ENCODE measurements around the gene MAP3K12. TPM values are rescaled to one million over a fixed set of nuclear protein-coding genes. Genes with fewer than 3 reads are reported as not detected.
A peak's percentile ranks its signal among the peaks of the same experiment; 100 is the strongest.

MAP3K12 gene
- total and polyA plus RNA-seq, 2 of the 13 experiments (the other 11 are each of a cell fraction or from before 2014, with no cell fraction given), result 0.20 to 1.1 TPM

DNA sequence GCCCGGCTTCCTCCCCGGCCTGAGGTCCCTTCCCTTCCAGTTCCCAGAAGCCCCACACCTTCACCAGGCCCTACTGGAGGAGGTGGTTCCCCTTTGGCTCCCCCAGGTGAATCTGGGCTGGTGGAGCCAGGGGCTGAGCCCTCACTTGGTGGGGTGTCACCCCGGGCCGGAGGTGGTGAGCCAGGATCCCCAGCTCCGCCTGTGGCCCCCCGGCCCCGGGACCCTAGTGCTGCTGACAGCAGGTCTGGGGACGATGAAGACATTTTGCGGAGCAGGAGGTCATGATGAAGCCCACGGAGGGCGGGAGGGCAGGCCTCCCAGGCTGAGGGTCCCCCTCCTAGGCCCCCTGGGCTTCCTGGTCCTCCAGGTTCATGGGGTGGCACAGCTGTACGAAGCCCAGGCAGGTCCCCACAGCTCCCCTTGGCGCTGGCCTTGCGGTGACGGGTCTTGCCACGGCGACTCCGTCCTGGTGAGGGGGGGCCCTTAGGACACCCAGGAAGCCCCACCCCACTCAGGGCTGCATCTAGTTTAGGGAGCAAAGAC is 16.6 kb downstream of the MAP3K12 start (continued):
- TF ChIP-seq, protein P1, sequence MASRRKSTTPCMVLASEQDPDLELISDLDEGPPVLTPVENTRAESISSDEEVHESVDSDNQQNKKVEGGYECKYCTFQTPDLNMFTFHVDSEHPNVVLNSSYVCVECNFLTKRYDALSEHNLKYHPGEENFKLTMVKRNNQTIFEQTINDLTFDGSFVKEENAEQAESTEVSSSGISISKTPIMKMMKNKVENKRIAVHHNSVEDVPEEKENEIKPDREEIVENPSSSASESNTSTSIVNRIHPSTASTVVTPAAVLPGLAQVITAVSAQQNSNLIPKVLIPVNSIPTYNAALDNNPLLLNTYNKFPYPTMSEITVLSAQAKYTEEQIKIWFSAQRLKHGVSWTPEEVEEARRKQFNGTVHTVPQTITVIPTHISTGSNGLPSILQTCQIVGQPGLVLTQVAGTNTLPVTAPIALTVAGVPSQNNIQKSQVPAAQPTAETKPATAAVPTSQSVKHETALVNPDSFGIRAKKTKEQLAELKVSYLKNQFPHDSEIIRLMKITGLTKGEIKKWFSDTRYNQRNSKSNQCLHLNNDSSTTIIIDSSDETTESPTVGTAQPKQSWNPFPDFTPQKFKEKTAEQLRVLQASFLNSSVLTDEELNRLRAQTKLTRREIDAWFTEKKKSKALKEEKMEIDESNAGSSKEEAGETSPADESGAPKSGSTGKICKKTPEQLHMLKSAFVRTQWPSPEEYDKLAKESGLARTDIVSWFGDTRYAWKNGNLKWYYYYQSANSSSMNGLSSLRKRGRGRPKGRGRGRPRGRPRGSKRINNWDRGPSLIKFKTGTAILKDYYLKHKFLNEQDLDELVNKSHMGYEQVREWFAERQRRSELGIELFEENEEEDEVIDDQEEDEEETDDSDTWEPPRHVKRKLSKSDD (CRISPR knock-in tag; IDR thresholded peaks at IDR 0.05; ENCODE audit: low read depth), result no peak
- peak; percentile 19; the same call in 1 of the 2 replicates for TF ChIP-seq ZFX (CRISPR knock-in tag; IDR thresholded peaks at IDR 0.05; ENCODE audit: low read depth)
- TF ChIP-seq ZSCAN30 (CRISPR knock-in tag; IDR thresholded peaks at IDR 0.05), result no peak
- TF ChIP-seq AGO2 (optimal IDR thresholded peaks at IDR 0.05; ENCODE audit: low read depth, low read length), result peak; percentile 100
- TF ChIP-seq, protein P2, sequence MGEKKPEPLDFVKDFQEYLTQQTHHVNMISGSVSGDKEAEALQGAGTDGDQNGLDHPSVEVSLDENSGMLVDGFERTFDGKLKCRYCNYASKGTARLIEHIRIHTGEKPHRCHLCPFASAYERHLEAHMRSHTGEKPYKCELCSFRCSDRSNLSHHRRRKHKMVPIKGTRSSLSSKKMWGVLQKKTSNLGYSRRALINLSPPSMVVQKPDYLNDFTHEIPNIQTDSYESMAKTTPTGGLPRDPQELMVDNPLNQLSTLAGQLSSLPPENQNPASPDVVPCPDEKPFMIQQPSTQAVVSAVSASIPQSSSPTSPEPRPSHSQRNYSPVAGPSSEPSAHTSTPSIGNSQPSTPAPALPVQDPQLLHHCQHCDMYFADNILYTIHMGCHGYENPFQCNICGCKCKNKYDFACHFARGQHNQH (CRISPR knock-in tag; IDR thresholded peaks at IDR 0.05), result 0 out of 2 replicates have a peak, but pooled peaks have one; percentile 5
- peak; percentile 34; the same call in 1 of the 2 replicates for TF ChIP-seq AKAP8 (CRISPR knock-in tag; IDR thresholded peaks at IDR 0.05)
- TF ChIP-seq, protein P3, sequence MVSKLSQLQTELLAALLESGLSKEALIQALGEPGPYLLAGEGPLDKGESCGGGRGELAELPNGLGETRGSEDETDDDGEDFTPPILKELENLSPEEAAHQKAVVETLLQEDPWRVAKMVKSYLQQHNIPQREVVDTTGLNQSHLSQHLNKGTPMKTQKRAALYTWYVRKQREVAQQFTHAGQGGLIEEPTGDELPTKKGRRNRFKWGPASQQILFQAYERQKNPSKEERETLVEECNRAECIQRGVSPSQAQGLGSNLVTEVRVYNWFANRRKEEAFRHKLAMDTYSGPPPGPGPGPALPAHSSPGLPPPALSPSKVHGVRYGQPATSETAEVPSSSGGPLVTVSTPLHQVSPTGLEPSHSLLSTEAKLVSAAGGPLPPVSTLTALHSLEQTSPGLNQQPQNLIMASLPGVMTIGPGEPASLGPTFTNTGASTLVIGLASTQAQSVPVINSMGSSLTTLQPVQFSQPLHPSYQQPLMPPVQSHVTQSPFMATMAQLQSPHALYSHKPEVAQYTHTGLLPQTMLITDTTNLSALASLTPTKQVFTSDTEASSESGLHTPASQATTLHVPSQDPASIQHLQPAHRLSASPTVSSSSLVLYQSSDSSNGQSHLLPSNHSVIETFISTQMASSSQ (IDR thresholded peaks at IDR 0.05; ENCODE audit: low read depth), result no peak
- TF ChIP-seq, protein P3 (CRISPR knock-in tag; IDR thresholded peaks at IDR 0.05; ENCODE audit: borderline replicate concordance), result 0 out of 2 replicates have a peak, but pooled peaks have one; percentile 20
- no peak for TF ChIP-seq TEAD2 (CRISPR knock-in tag; IDR thresholded peaks at IDR 0.05)
- no peak for TF ChIP-seq U2AF1 (optimal IDR thresholded peaks at IDR 0.05; ENCODE audit: low read depth, low read length)
- peak; percentile 20; the same call in 1 of the 2 replicates for TF ChIP-seq IRX3 (CRISPR knock-in tag; IDR thresholded peaks at IDR 0.05; ENCODE audit: borderline replicate concordance, low read depth)
- peak; percentile 43 for TF ChIP-seq HNRNPK (IDR thresholded peaks at IDR 0.05; ENCODE audit: low read depth, low read length, poor library complexity, severe bottlenecking)
- peak; percentile 37; the same call in 1 of the 2 replicates for TF ChIP-seq ZNF768 (CRISPR knock-in tag; IDR thresholded peaks at IDR 0.05)
- TF ChIP-seq CCDC6 (CRISPR knock-in tag; IDR thresholded peaks at IDR 0.05), result peak; percentile 32; the same call in 1 of the 2 replicates
- TF ChIP-seq ZNF10 (CRISPR knock-in tag; IDR thresholded peaks at IDR 0.05; ENCODE audit: borderline replicate concordance, low read depth), result no peak
- TF ChIP-seq RARG (CRISPR knock-in tag; IDR thresholded peaks at IDR 0.05; ENCODE audit: low read depth), result no peak
- peak in 1 of 2 experiments; percentile 53; a peak in 1 of 4 replicates for TF ChIP-seq POLR2A (IDR thresholded peaks at IDR 0.05; ENCODE audit: insufficient read depth in 1 of 2, low read depth in 2 of 2, low read length in 2 of 2)
- TF ChIP-seq, protein P4, sequence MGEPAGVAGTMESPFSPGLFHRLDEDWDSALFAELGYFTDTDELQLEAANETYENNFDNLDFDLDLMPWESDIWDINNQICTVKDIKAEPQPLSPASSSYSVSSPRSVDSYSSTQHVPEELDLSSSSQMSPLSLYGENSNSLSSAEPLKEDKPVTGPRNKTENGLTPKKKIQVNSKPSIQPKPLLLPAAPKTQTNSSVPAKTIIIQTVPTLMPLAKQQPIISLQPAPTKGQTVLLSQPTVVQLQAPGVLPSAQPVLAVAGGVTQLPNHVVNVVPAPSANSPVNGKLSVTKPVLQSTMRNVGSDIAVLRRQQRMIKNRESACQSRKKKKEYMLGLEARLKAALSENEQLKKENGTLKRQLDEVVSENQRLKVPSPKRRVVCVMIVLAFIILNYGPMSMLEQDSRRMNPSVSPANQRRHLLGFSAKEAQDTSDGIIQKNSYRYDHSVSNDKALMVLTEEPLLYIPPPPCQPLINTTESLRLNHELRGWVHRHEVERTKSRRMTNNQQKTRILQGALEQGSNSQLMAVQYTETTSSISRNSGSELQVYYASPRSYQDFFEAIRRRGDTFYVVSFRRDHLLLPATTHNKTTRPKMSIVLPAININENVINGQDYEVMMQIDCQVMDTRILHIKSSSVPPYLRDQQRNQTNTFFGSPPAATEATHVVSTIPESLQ (CRISPR knock-in tag; conservative IDR thresholded peaks at IDR 0.05), result no peak

Measured in HepG2 (cell line).